Ureter (tissue), 1 donor: ENCODE measurements around the gene MAPK13. TPM values are rescaled to one million over a fixed set of nuclear protein-coding genes. Genes with fewer than 3 reads are reported as not detected.
"Not testable (repeated sequence)": the region's sequence is repeated elsewhere in the genome, so short reads cannot be mapped to it uniquely, and the experiment has no call there.

Source experiments
- DNase-seq: peaks from one replicate; pipeline ENCODE4 v3.0.0-alpha.2; 2020; ENCODE audit warnings: low spot score
- total RNA-seq: library from RNA; stranded (reverse); gene quantifications from one replicate; pipeline ENCODE4 v1.2.4, GENCODE V29; 2023
- donor health status: DM: yes; HTN: yes; CAD: no.

MAPK13 gene
- total RNA-seq, 1 donor from 2014 or later = 70.3 TPM

- peak; percentile 31 for DNase-seq
Measured at GRCh38 chr6:36114798-36115408, 15.4 kb upstream of the MAPK13 start.

DNA sequence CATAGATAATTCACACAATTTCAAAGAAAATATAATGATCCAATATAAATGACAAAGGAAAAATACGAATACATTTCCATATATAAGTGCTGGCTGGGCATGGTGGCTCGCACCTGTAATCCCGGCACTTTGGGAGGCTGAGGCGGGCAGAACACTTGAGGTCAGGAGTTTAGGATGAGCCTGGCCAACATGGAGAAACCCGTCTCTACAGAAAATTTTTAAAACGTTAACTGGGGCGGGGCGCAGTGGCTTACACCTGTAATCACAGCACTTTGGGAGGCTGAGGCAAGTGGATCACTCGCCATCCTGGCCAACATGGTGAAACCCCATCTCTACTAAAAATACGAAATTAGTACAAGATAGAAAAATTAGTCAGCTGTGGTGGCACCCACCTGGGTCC is 14.9 kb upstream of the MAPK13 start:
- DNase-seq = peak; percentile 32

DNA sequence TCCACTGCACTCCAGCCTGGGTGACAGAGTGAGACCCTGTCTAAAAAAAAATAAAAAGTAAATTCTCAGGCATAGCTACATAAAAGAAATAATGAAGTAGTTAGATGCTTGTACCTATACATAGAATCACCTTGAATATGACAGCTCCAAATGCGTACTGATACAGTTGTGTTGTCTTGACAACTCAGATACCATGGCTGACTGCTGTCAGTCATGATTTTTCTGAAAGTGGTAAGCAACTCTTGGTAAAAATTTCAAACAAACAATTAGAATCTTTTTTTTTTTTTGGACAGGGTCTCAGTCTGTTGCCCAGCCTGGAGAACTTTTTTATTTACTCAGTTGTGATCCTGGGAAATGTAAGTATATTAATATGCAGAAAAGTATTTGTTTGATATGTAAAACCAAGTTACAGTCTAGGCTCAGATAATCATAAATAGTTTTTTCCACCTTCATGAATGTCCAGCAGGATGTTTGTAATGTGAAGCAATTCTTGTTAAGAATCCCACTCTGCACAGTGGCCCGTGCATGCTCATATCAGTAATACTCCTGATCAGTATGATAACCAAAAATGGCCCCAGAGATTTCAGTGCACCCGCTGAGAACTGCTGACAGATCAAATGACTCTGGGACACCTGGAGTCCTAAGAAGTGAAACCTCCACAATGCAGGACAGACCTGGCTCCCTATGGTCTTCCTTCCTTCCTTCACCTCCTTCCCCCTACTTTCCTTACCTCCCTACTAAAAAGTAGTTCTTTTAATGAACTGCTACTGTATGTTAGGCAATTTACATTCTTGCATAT is 14.0 kb upstream of the MAPK13 start:
- DNase-seq = peak; percentile 13

DNA sequence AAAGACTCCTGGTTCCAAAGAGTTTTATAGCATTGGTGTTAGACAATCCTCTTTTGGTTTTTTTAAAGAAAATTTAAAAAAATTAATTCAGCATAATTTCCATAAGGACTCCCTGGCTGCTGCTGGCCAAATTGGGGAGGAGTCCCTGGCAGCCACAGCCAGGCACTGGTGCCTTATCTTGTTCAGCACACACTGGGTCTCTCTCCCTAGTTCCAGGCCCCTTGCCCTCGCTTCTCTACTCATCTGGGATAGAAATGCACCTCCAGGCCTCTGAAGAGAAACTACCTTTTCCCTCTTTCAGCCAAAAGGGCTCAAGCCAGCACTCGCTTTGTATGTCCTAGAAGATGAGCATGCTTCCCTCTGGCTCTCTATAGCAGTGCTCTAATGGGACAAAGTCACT is 13.4 kb upstream of the MAPK13 start:
- peak; percentile 39 for DNase-seq

- DNase-seq = no peak
Measured at GRCh38 chr6:36117658-36118549, 12.4 kb upstream of the MAPK13 start.

- peak; percentile 64 for DNase-seq
Measured at GRCh38 chr6:36118550-36119107, 11.7 kb upstream of the MAPK13 start.

GRCh38 chr6:36119209-36119608 is 11.1 kb upstream of the MAPK13 start:
- DNase-seq = peak; percentile 8

GRCh38 chr6:36120018-36120417 is 10.3 kb upstream of the MAPK13 start:
- no peak for DNase-seq

- DNase-seq = no peak
Measured at GRCh38 chr6:36120539-36120938, 9.8 kb upstream of the MAPK13 start.

GRCh38 chr6:36120979-36121786 is 9.1 kb upstream of the MAPK13 start:
- peak; percentile 78 for DNase-seq

GRCh38 chr6:36121787-36122494 is 8.4 kb upstream of the MAPK13 start:
- DNase-seq = no peak

GRCh38 chr6:36122495-36123269 is 7.6 kb upstream of the MAPK13 start:
- DNase-seq = peak; percentile 32

DNA sequence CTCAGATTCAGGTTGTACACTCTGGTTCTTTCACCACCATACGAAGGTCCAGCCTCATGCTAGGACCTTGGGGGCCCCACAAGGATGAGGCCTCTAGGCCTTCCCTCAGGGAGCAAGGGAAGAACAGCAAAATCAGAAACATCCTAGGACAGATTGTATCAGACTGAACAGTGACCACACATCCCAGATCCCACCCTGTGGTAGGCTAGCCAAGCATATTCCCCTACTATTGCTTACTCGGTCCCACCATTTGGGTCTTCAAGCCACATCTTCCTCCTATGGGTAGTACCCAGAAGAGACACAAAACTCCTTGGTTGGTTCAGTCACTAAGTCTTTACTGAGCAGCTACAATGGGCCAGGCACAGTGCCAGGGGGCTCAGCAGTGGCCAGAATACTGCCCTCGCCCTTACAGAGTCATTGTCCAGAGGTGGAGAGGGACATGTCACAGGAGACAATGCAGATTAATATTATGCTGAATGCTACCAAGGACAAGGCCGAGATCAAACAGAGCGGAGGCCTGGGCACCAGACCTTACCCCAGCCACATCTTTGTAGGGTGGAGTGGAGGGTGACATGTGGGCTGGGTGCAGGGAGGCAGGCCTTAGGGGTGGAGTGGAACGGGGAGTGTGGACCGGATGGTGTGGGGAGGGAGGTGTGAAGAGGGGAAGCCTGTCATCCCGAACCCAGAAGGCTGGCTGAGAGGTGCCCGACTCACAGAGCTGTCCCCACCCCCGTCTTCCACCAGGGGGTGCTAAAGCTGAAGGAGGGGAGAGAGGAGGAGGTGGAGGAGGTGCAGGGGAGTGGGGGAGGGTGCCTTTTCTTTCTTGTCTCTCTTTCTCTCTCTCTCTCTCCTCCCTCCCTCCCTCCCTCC is 6.8 kb upstream of the MAPK13 start:
- DNase-seq = peak; percentile 88

- DNase-seq = not testable (repeated sequence)
Measured at GRCh38 chr6:36124346-36124745, 6.0 kb upstream of the MAPK13 start.

GRCh38 chr6:36124881-36125280 is 5.4 kb upstream of the MAPK13 start:
- no peak for DNase-seq

GRCh38 chr6:36125575-36125974 is 4.7 kb upstream of the MAPK13 start:
- no peak for DNase-seq

- no peak for DNase-seq
Measured at GRCh38 chr6:36126121-36126520, 4.2 kb upstream of the MAPK13 start.

GRCh38 chr6:36126553-36127458 is 3.5 kb upstream of the MAPK13 start:
- DNase-seq = no peak
